Effector memory CD4-positive, alpha-beta T cell (primary cell): ENCODE data around the gene PRAMEF33.
"Not testable (repeated sequence)": the region's sequence is repeated elsewhere in the genome, so short reads cannot be mapped to it uniquely, and the experiment has no call there.

Experiments used
- DNase-seq, 3 donors: peaks; one replicate each; pipeline ENCODE4 v3.0.0-alpha.2; 2020
- H3K27ac ChIP-seq: 2 replicates; pipeline ENCODE4 v1.7.0; 2013; ENCODE audit warnings: mild to moderate bottlenecking, low read length, moderate library complexity; ENCODE audit not compliant: insufficient read depth, poor library complexity, severe bottlenecking
- H3K27me3 ChIP-seq: replicated peaks from 2 replicates; pipeline ENCODE4 v1.7.0; 2013; ENCODE audit warnings: mild to moderate bottlenecking, low read length; ENCODE audit not compliant: insufficient read depth, control insufficient read depth, poor library complexity, severe bottlenecking
- H3K36me3 ChIP-seq: 2 replicates; pipeline ENCODE4 v1.7.0; 2013; ENCODE audit warnings: mild to moderate bottlenecking, low read length, moderate library complexity; ENCODE audit not compliant: control insufficient read depth, insufficient read depth
- H3K4me1 ChIP-seq: 2 replicates; pipeline ENCODE4 v1.7.0; 2013; ENCODE audit warnings: low read length, mild to moderate bottlenecking; ENCODE audit not compliant: control insufficient read depth, insufficient read depth, poor library complexity, severe bottlenecking
- H3K4me3 ChIP-seq: 2 replicates; pipeline ENCODE4 v1.7.0; 2013; ENCODE audit warnings: low read length, low read depth, mild to moderate bottlenecking; ENCODE audit not compliant: insufficient read depth, poor library complexity, severe bottlenecking
- H3K9me3 ChIP-seq: 2 replicates; pipeline ENCODE4 v1.7.0; 2013; ENCODE audit warnings: mild to moderate bottlenecking, low read length, moderate library complexity; ENCODE audit not compliant: control insufficient read depth

The PRAMEF33 gene

DNA sequence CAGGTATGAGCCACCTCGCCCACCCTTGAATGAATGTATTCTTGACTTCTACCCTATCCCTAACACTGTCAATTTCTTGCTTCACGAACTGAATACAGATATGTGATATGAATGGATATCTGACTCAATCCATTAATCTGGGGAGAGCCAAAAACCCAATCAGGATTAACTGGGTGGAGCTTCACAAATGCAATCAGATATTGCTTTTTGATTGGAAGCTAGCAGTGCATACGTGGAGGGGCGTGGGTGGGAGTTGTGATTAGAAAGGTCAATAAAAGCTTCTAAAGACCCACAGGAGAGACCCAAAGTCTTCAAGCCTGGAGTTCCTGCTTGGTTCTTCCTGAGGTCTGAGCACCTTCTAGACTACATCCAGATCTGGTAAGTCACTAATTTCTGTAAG is 11.9 kb downstream of the PRAMEF33 start, which contains the start of gene PRAMEF15:
TSS of gene PRAMEF15 (plus strand) at position 301 of the 400 bp plus-strand sequence. CDS start 2,827 bp downstream, outside the sequence.
- H3K36me3 ChIP-seq, H3K4me3 ChIP-seq, DNase-seq, H3K4me1 ChIP-seq, H3K27ac ChIP-seq, H3K9me3 ChIP-seq, H3K27me3 ChIP-seq: not testable (repeated sequence)

DNA sequence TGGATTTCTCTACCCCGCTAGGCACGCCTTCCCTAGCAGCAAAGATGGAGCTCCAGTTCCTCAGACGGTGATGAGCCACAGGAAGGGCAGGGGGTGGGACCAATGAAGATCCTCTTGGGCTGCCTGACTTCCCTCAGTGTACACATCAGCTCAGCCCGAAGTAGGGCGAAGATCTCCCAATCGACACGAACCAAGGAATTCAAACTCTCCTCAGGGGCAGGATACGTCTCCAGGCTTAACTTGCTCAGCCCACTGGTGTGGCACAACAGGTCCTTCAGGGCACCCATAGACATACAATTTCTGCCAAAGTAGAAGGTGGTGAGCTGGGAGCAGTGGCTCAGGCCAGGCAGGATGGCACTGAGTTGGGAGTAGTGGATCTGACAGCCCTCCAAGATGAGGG is 39.2 kb downstream of the PRAMEF33 start:
- not testable (repeated sequence) for H3K9me3 ChIP-seq, H3K4me1 ChIP-seq, H3K36me3 ChIP-seq, H3K27ac ChIP-seq, DNase-seq, H3K27me3 ChIP-seq, H3K4me3 ChIP-seq

DNA sequence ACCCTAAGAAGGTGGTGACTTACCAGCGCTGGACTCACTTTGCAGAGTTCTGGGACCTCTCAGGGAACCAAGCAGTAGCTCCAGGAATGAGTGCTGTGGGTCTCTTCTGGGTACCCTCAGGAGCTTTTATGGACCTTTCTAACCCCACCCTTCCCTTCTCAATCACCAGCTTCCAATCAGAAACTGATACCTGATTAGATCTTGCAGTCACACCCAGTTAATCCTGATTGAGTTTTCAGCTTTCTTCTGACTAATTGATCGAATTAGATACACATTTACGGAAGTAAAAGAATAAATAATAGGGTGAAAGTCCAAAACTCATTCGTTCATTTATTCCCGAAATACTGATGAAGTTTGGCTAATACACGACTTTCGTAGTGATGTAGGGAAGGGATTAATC is 43.7 kb downstream of the PRAMEF33 start, which contains the start of gene PRAMEF14:
TSS of gene PRAMEF14 (minus strand) at position 101 of the 400 bp plus-strand sequence. CDS start 1,820 bp downstream, outside the sequence.
- H3K27ac ChIP-seq, H3K9me3 ChIP-seq, DNase-seq, H3K27me3 ChIP-seq, H3K4me1 ChIP-seq, H3K36me3 ChIP-seq, H3K4me3 ChIP-seq: not testable (repeated sequence)

DNA sequence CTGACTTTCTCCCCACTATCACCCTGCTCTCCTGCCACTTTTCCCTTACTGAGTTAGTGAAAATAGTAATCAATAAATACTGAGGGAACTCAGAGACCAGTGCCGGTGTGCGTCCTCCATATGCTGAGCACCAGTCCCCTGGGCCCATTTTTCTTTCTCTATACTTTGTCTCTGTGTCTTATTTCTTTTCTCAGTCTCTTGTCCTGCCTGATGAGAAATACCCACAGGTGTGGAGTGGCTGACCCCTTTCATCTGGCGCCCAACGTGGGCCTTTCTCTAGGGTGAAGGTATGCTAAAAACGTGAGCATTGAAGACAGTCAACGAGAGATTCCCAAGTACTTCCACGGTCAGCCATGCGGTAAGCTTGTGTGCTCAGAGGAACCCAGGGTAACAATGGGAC is 50.1 kb downstream of the PRAMEF33 start:
- H3K36me3 ChIP-seq = not testable (repeated sequence)

DNA sequence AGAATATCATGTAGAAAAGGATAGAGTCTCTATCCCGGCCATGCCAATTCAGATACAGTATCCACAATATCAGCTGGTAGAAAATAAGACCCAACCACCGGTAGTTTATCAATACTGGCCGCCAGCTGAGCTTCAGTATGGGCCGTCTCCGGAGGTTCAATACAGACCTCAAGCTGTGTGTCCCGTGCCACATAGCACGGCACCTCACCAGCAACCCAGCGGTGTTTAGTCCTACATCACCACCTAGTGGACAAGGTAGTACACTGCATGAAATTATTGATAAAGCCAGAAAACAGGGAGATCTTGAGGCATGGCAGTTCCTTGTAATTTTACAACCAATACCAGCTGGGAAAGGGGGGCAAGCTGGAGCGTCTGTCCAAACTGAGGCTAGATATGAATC is 51.1 kb downstream of the PRAMEF33 start:
- H3K4me3 ChIP-seq, H3K27me3 ChIP-seq, H3K27ac ChIP-seq, H3K9me3 ChIP-seq, DNase-seq, H3K36me3 ChIP-seq, H3K4me1 ChIP-seq: not testable (repeated sequence)

More for the DNA sequence above, 50.1 kb downstream of the PRAMEF33 start:
- not testable (repeated sequence) for DNase-seq, H3K27me3 ChIP-seq, H3K27ac ChIP-seq, H3K4me3 ChIP-seq, H3K9me3 ChIP-seq, H3K4me1 ChIP-seq

DNA sequence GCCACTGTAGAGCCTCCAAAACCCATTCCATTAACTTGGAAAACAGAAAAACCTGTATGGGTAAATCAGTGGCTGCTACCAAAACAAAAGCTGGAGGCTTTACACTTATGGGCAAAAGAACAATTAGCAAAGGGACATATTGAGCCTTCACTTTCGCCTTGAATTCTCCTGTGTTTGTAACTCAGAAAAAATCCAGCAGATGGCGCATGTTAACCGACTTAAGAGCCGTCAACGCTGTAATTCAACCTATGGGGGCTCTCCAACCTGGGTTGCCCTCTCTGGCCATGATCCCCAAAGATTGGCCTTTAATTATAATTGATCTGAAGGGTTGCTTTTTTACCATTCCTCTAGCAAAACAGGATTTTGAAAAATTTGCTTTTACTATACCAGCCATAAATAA is 53.4 kb downstream of the PRAMEF33 start:
- H3K36me3 ChIP-seq, H3K4me3 ChIP-seq, H3K27ac ChIP-seq, H3K4me1 ChIP-seq, H3K27me3 ChIP-seq, DNase-seq, H3K9me3 ChIP-seq: not testable (repeated sequence)
